Stimulated activated CD8-positive, alpha-beta memory T cell treated with anti-CD3 and anti-CD28 coated beads, Interleukin-12 subunit alpha, Interleukin-12 subunit beta, amount 100 ng/mL, for 1 hour (primary cell): ENCODE measurements around the gene CXCR3.
A peak's percentile ranks its signal among the peaks of the same experiment; 100 is the strongest.
"Not testable (repeated sequence)": the region's sequence is repeated elsewhere in the genome, so short reads cannot be mapped to it uniquely, and the experiment has no call there.

Experiments
- DNase-seq: peaks from one replicate; pipeline ENCODE4 v3.0.0-alpha.2; 2020; ENCODE audit warnings: low read depth

Gene CXCR3

GRCh38 chrX:71618303-71618721 lies at the start of gene CXCR3:
Gene CXCR3 (minus strand): TSS chrX:71618511. CDS start chrX:71618449, 62 bp downstream.
- peak; percentile 46 for DNase-seq

GRCh38 chrX:71667328-71668247 lies 49.3 kb upstream of the CXCR3 start, which contains the start of gene LOC101059915:
Gene LOC101059915 (plus strand): TSS chrX:71667546.
- no peak for DNase-seq

- DNase-seq, result no peak
These were observed 48.2 kb upstream of the CXCR3 start for GRCh38 chrX:71666240-71667223.

- no peak for DNase-seq
These were observed 47.4 kb upstream of the CXCR3 start for GRCh38 chrX:71665747-71666146.

GRCh38 chrX:71664889-71665491 lies 46.7 kb upstream of the CXCR3 start:
- no peak for DNase-seq

GRCh38 chrX:71664202-71664601 lies 45.9 kb upstream of the CXCR3 start:
- not testable (repeated sequence) for DNase-seq

GRCh38 chrX:71663238-71663637 lies 44.9 kb upstream of the CXCR3 start:
- DNase-seq, result peak; percentile 20

GRCh38 chrX:71662654-71663053 lies 44.3 kb upstream of the CXCR3 start:
- DNase-seq, result not testable (repeated sequence)

GRCh38 chrX:71661919-71662318 lies 43.6 kb upstream of the CXCR3 start:
- no peak for DNase-seq

GRCh38 chrX:71660562-71661416 lies 42.5 kb upstream of the CXCR3 start:
- DNase-seq, result no peak

- DNase-seq, result no peak
These were observed 41.6 kb upstream of the CXCR3 start for GRCh38 chrX:71659959-71660358.

- no peak for DNase-seq
These were observed 41.0 kb upstream of the CXCR3 start for GRCh38 chrX:71659342-71659741.

- no peak for DNase-seq
These were observed 39.0 kb upstream of the CXCR3 start for GRCh38 chrX:71657267-71657666.

GRCh38 chrX:71653344-71653743 lies 35.0 kb upstream of the CXCR3 start:
- no peak for DNase-seq

GRCh38 chrX:71652405-71652804 lies 34.1 kb upstream of the CXCR3 start:
- peak; percentile 32 for DNase-seq

GRCh38 chrX:71650333-71650969 lies 32.1 kb upstream of the CXCR3 start:
- no peak for DNase-seq

GRCh38 chrX:71644406-71644805 lies 26.1 kb upstream of the CXCR3 start:
- not testable (repeated sequence) for DNase-seq

- DNase-seq, result no peak
These were observed 21.7 kb upstream of the CXCR3 start for GRCh38 chrX:71640002-71640401.

GRCh38 chrX:71638409-71638808 lies 20.1 kb upstream of the CXCR3 start:
- no peak for DNase-seq

- no peak for DNase-seq
These were observed 19.5 kb upstream of the CXCR3 start for GRCh38 chrX:71637848-71638247.

- DNase-seq, result no peak
These were observed 18.9 kb upstream of the CXCR3 start for GRCh38 chrX:71637253-71637618.
